WERI-Rb-1 (cell line): ENCODE data around the gene PVR.

Experiments used
- DNase-seq: peaks from one replicate; pipeline ENCODE4 v3.0.0-alpha.2; 2020
- H3K27ac ChIP-seq: fragments of 250-450 bp; sonication (Bioruptor Pico); 2 replicates; pipeline ENCODE4 v1.5.1; 2020; ENCODE audit warnings: mild to moderate bottlenecking, moderate library complexity
- H3K27me3 ChIP-seq: fragments of 250-450 bp; sonication (Bioruptor Pico); 2 replicates; pipeline ENCODE4 v1.5.1; 2021; ENCODE audit warnings: mild to moderate bottlenecking, low read depth, moderate library complexity; ENCODE audit not compliant: insufficient read depth, severe bottlenecking
- H3K36me3 ChIP-seq: fragments of 250-450 bp; sonication (Bioruptor Pico); 2 replicates; pipeline ENCODE4 v1.5.1; 2020; ENCODE audit warnings: mild to moderate bottlenecking, moderate library complexity
- H3K4me3 ChIP-seq: 2 replicates; pipeline ENCODE4 v1.5.1; 2011; ENCODE audit warnings: low read depth, mild to moderate bottlenecking, control low read depth, low read length
- H3K9me3 ChIP-seq: fragments of 250-450 bp; sonication (Bioruptor Pico); 2 replicates; pipeline ENCODE4 v1.5.1; 2021; ENCODE audit warnings: mild to moderate bottlenecking, moderate library complexity; ENCODE audit not compliant: severe bottlenecking
- TF ChIP-seq, protein P1 (sequence below): IDR thresholded peaks from 2 replicates; pipeline ENCODE4 v1.5.1; 2011; ENCODE audit warnings: low read depth, mild to moderate bottlenecking, control low read depth, inconsistent platforms, low read length

The PVR gene

DNA sequence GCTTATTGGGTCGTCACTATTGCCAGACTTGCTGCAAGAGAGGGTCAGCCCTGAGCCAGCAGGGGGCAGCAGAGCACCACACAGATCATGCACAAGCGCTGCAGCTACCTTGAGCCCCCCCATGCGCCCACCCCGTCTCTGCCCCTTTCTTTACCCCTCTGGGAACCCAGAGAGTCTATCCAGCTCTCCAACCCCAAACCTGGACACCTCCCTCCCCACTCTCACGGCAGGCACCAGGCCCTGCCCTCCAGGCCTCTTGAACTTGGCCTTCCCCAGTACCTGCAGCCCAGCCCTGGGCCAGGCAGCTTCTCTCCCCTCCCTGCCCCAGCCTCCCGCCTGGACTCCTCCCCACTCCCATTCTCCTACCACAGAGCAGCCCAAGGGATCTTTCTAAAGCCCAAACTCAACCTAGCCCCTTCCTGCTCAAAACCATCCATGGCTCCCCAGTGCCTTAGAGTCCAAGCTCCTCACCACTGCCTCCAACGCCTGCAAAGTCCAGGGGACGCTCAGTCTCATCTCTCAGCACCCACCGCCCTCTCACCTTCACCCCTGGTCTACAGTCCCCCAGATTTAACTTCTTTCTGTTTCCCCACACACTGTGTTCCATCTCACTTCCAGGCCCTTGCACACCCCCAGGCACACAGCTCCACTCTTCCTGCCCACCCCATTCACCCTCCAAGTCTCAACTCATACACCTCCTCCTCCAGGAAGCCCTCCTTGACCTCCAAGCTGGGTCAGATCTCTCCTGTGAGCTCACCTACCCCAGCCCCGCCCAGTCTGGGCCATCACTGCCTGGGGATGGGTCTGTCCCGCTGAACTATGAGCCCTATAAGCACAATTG lies 45.8 kb downstream of the PVR start:
- TF ChIP-seq, protein P1, sequence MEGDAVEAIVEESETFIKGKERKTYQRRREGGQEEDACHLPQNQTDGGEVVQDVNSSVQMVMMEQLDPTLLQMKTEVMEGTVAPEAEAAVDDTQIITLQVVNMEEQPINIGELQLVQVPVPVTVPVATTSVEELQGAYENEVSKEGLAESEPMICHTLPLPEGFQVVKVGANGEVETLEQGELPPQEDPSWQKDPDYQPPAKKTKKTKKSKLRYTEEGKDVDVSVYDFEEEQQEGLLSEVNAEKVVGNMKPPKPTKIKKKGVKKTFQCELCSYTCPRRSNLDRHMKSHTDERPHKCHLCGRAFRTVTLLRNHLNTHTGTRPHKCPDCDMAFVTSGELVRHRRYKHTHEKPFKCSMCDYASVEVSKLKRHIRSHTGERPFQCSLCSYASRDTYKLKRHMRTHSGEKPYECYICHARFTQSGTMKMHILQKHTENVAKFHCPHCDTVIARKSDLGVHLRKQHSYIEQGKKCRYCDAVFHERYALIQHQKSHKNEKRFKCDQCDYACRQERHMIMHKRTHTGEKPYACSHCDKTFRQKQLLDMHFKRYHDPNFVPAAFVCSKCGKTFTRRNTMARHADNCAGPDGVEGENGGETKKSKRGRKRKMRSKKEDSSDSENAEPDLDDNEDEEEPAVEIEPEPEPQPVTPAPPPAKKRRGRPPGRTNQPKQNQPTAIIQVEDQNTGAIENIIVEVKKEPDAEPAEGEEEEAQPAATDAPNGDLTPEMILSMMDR = peak; percentile 92
- Histone ChIP-seq H3K36me3 (no peaks in the 10 kb centered on the region), H3K9me3 (no peaks in the 10 kb centered on the region), H3K4me3 (no peak overlapping the region), H3K27me3 (no peaks in the 10 kb centered on the region), H3K27ac (no peak overlapping the region)
- peak; percentile 80 for DNase-seq

DNA sequence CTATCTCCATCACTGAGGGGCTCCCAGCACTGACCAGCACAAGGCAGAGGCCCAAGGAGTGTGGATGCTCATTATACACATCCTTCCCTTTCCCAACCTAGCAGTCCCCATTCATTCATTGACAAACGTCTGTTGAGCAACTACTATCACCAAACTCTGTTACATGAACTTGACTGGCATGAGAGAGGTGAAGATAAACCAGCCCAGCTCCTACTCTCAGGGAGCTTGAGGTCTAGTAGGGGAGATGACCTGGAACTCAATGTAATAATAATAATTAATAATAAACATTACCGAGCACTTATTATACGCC lies 46.4 kb downstream of the PVR start:
- H3K4me3 ChIP-seq = no peak overlapping the region
- H3K27ac ChIP-seq = no peak overlapping the region

DNA sequence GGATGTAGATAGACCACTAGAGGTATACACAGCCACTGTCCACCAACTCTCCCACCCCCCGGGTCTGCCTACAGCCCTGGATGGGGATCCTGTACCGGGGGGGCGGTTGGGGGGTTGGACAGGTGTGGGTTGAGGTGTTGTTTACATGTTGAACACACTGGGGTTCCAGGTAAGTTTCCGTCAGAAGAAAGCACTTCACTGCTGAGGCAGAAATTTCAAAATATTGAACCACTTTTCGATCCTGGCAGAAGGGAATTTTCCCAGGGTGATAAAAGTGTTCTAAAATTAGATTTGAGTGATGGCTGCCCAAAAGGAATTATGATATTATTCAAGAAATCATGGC lies 48.6 kb downstream of the PVR start:
- Histone ChIP-seq H3K4me3 (no peak overlapping the region), H3K27me3 (no peaks in the 10 kb centered on the region), H3K9me3 (no peaks in the 10 kb centered on the region), H3K27ac (no peak overlapping the region), H3K36me3 (no peaks in the 10 kb centered on the region)
- no peak for DNase-seq
- TF ChIP-seq, protein P1 = no peak

More for the DNA sequence above, 46.4 kb downstream of the PVR start:
- H3K27me3 ChIP-seq = no peaks in the 10 kb centered on the region
- no peak for DNase-seq
- no peaks in the 10 kb centered on the region for H3K9me3 ChIP-seq
- H3K36me3 ChIP-seq = no peaks in the 10 kb centered on the region
- TF ChIP-seq, protein P1 = no peak

DNA sequence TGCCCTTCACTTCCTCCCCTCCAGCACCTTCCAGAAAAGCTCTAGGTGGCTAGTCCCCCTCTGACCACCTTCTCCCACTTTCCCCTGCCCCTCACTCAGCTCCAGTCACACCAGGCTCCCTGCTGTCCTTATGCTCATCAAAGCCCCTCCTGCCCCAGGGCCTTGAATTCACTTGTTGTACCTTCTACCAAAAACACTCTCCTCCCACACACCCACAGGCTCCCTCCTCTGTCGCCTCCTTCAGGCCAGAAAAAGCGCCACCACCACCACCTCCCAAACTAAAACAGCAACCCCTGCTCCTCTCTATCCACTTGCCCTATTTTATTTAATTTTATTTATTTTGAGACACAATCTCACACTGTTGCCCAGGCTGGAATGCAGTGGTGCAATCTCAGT lies 50.5 kb downstream of the PVR start:
- no peaks in the 10 kb centered on the region for H3K9me3 ChIP-seq
- no peak overlapping the region for H3K4me3 ChIP-seq
- H3K27me3 ChIP-seq = no peaks in the 10 kb centered on the region
- no peak overlapping the region for H3K27ac ChIP-seq
- TF ChIP-seq, protein P1 = peak; percentile 41
- H3K36me3 ChIP-seq = no peaks in the 10 kb centered on the region
- no peak for DNase-seq

DNA sequence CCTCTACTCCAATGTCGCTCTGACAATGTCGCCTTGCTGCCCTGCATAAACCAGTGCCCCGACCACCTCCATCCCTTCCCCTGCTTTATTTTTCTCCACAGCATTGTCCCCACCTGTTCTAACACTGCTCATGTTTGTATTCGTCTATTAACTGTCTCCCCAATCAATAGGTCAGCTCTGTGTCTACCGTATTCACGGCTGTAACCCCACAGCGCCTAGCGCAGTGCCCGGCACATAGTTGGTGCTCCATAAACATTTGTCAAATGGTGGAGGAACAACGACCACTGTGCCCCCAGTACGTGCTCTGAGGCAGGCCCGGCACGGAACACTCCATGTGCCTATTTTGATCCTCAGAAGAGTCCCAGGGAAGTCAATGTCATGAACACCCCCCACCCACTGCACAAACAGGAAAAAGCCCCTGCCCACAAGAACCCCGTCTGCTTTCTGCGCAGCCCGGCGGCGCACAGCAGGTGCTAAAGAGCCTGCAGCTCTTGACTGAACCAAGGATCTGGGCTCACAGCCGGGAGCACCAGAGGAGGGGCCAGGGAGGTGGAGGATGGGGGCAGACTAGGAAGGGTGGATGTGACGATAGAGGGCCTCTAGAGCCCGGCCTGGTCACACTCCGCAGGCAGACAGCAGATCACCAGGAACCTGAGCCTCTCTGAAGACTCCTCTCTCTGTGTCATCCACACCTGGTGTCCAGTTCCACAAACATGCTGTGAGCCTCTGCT lies 53.4 kb downstream of the PVR start:
- Histone ChIP-seq H3K36me3 (no peaks in the 10 kb centered on the region), H3K9me3 (no peaks in the 10 kb centered on the region), H3K27ac (no peak overlapping the region), H3K27me3 (no peaks in the 10 kb centered on the region), H3K4me3 (no peak overlapping the region)
- TF ChIP-seq, protein P1 = no peak
- DNase-seq = no peak

DNA sequence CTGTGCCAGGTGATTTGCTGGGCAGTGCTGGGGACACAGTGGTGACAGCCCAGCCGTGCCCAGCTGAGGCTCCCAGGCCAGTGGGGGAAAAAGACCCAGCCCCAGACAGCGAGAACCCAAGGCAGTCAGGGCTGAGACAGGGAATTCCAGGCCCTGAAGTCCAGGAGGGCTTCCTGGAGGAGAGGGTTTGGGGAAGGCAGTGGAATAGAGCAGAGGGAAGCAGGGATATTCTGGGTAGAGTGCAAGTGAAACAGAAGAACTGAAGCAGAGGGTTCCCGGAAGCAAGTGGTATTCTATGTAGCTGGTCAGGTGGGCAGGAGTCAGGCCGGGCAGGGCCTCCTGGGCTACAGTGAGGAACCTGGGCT lies 53.9 kb downstream of the PVR start:
- DNase-seq = no peak
- H3K4me3 ChIP-seq = no peak overlapping the region
- no peaks in the 10 kb centered on the region for H3K27me3 ChIP-seq
- TF ChIP-seq, protein P1 = no peak
- H3K9me3 ChIP-seq = no peaks in the 10 kb centered on the region
- H3K27ac ChIP-seq = no peak overlapping the region
- no peaks in the 10 kb centered on the region for H3K36me3 ChIP-seq
